OCI-LY3 (cell line): ENCODE measurements around the gene DCLK3.

Source experiments
- H2AFZ ChIP-seq: fragments of 200-600, 300-600 bp; shearing (Covaris generic); 2 replicates; pipeline ENCODE4 v1.6.0; 2014; ENCODE audit warnings: antibody characterized with exemption, low read depth, low read length
- H3K27ac ChIP-seq: fragments of 200-600, 300-600 bp; sonication (generic); 2 replicates; pipeline ENCODE4 v1.5.1; 2014; ENCODE audit warnings: mild to moderate bottlenecking, low read length, moderate library complexity, mixed read lengths
- H3K27me3 ChIP-seq: fragments of 200-600, 300-600 bp; sonication (generic); 2 replicates; pipeline ENCODE4 v1.6.1; 2014; ENCODE audit warnings: low read depth, low read length, mixed read lengths
- H3K36me3 ChIP-seq: fragments of 200-600, 300-600 bp; sonication (generic); replicated peaks from 2 replicates; pipeline ENCODE3; 2014; ENCODE audit warnings: low read depth, low read length, mixed read lengths
- H3K4me1 ChIP-seq: fragments of 300-600, 200-600 bp; sonication (generic); 2 replicates; pipeline ENCODE4 v1.6.1; 2014; ENCODE audit warnings: low read length, mixed read lengths
- H3K4me2 ChIP-seq: fragments of 200-600, 300-600 bp; sonication (generic); 2 replicates; pipeline ENCODE4 v1.6.1; 2014; ENCODE audit warnings: low read length, mixed read lengths
- H3K4me3 ChIP-seq: fragments of 300-600, 200-600 bp; sonication (generic); 2 replicates; pipeline ENCODE4 v1.5.1; 2014; ENCODE audit warnings: antibody characterized with exemption, mild to moderate bottlenecking, low read length, moderate library complexity
- H3K79me2 ChIP-seq: fragments of 300-600, 200-600 bp; shearing (Covaris generic); 2 replicates; pipeline ENCODE4 v1.6.1; 2014; ENCODE audit warnings: mild to moderate bottlenecking, low read length, mixed read lengths
- H3K9ac ChIP-seq: fragments of 300-600, 200-600 bp; shearing (Covaris generic); 2 replicates; pipeline ENCODE4 v1.6.0; 2014; ENCODE audit warnings: mild to moderate bottlenecking, low read length, moderate library complexity
- H3K9me3 ChIP-seq: fragments of 200-600, 300-600 bp; shearing (Covaris generic); 2 replicates; pipeline ENCODE4 v1.6.1; 2014; ENCODE audit warnings: low read length, mixed read lengths; ENCODE audit not compliant: insufficient read depth
- H4K20me1 ChIP-seq: fragments of 200-600, 300-600 bp; sonication (generic); 2 replicates; pipeline ENCODE4 v1.6.1; 2016; ENCODE audit warnings: low read length, mixed read lengths; ENCODE audit not compliant: insufficient read depth
- EZH2phosphoT487 ChIP-seq: fragments of 200-600 bp; shearing (Covaris generic); IDR thresholded peaks from 2 replicates; pipeline ENCODE4 v1.6.1; 2018; ENCODE audit warnings: antibody characterized with exemption, mixed run types, low read depth
- TF ChIP-seq, protein P1 (sequence below): fragments of 200-600, 300-600 bp; sonication (generic); IDR thresholded peaks from 2 replicates; pipeline ENCODE4 v1.5.1; 2014; ENCODE audit warnings: antibody characterized with exemption, low read length, low read depth

The DCLK3 gene, protein sequence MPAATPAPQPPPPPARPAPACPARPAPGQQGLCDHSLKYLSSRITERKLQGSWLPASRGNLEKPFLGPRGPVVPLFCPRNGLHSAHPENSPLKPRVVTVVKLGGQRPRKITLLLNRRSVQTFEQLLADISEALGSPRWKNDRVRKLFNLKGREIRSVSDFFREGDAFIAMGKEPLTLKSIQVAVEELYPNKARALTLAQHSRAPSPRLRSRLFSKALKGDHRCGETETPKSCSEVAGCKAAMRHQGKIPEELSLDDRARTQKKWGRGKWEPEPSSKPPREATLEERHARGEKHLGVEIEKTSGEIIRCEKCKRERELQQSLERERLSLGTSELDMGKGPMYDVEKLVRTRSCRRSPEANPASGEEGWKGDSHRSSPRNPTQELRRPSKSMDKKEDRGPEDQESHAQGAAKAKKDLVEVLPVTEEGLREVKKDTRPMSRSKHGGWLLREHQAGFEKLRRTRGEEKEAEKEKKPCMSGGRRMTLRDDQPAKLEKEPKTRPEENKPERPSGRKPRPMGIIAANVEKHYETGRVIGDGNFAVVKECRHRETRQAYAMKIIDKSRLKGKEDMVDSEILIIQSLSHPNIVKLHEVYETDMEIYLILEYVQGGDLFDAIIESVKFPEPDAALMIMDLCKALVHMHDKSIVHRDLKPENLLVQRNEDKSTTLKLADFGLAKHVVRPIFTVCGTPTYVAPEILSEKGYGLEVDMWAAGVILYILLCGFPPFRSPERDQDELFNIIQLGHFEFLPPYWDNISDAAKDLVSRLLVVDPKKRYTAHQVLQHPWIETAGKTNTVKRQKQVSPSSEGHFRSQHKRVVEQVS

DNA sequence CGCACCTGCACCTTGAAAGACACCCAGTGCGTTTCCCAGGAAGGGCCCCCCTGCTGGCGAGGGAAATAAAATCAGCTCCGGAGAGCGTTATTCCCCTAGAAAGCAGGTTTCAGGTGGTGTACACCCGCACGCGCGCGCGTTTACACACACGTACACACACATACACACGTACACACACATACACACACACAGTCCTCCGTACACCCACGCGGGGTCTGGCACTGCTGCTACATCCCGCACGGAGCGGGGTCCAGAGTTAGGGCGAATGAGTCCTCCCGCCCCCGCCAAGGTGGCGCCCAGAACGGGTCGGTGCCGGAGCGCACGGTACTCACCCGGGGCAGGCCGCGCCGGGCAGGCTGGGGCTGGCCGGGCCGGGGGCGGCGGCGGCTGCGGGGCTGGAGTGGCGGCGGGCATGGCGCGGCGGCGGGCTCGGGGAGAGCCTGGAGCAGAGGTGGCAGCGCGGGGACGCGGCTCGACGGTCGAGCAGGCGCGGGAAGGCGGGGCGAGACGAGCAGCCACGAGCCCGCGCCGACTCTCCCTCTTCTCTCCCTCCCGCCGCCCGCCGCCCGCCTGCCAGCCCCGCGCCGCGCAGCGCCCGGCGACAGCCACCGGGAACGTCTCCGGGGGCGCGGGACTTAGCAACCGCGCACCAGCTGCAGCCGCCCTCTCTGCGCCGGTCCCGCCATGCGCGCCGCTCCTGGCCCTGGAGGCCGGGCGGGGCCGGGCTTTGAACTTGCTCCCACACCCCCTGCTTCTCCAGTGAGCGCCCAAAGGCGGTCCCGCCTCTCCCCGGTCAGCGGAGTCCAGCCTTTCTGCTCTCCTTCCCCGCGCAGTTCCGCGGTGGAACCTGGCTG is at the start of gene DCLK3:
Gene DCLK3, minus strand, starts transcription at position 704 of the 854 bp plus-strand sequence. Its CDS starts 290 bp downstream, at position 414.
- H2AFZ ChIP-seq = no peak within 1 kb of the TSS
- H3K36me3 ChIP-seq = no peaks in the 10 kb centered on the region
- H3K9me3 ChIP-seq = no peaks in the 10 kb centered on the region
- TF ChIP-seq EZH2phosphoT487 = no peak
- TF ChIP-seq, protein P1, sequence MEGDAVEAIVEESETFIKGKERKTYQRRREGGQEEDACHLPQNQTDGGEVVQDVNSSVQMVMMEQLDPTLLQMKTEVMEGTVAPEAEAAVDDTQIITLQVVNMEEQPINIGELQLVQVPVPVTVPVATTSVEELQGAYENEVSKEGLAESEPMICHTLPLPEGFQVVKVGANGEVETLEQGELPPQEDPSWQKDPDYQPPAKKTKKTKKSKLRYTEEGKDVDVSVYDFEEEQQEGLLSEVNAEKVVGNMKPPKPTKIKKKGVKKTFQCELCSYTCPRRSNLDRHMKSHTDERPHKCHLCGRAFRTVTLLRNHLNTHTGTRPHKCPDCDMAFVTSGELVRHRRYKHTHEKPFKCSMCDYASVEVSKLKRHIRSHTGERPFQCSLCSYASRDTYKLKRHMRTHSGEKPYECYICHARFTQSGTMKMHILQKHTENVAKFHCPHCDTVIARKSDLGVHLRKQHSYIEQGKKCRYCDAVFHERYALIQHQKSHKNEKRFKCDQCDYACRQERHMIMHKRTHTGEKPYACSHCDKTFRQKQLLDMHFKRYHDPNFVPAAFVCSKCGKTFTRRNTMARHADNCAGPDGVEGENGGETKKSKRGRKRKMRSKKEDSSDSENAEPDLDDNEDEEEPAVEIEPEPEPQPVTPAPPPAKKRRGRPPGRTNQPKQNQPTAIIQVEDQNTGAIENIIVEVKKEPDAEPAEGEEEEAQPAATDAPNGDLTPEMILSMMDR = no peak
- no peak within 1 kb of the TSS for H3K27ac ChIP-seq
- H3K4me1 ChIP-seq = peaks cover 15% of the 10 kb centered on the region
- H4K20me1 ChIP-seq = no peaks in the 10 kb centered on the region
- no peak within 1 kb of the TSS for H3K9ac ChIP-seq
- no peak within 1 kb of the TSS for H3K4me2 ChIP-seq
- no peaks in the 10 kb centered on the region for H3K79me2 ChIP-seq
- 0 out of 2 replicates have a peak, but pooled peaks cover 6% of the 10 kb centered on the region for H3K27me3 ChIP-seq
- no peak within 1 kb of the TSS for H3K4me3 ChIP-seq

DNA sequence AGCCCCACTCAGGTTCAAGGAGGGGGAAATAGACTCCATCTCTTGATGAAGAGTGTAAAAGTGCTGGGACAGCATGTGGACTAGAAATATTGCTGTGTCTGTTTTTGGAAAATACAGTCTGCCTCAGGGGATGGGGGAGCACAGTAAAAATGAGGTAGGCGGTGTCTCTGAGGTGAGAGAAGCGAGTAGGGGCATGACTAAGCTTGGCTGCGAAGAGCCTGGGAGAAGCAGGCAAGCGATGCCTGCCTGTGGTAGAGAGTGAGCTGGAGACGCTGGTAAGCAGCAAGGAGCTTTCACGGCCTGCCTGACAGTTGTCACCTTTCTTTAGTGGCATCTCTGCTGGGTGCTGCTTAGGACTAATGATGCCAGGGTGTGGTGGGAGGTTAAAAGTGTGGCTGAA is 49.0 kb upstream of the DCLK3 start:
- no peak for TF ChIP-seq EZH2phosphoT487
- TF ChIP-seq, protein P1 = no peak
- Histone ChIP-seq H3K27me3 (no peaks in the 10 kb centered on the region), H3K9ac (no peak overlapping the region), H3K36me3 (no peaks in the 10 kb centered on the region), H3K9me3 (no peaks in the 10 kb centered on the region), H3K4me2 (no peak overlapping the region), H3K79me2 (no peaks in the 10 kb centered on the region), H2AFZ (no peak overlapping the region), H3K27ac (no peak overlapping the region), H4K20me1 (no peaks in the 10 kb centered on the region), H3K4me3 (no peak overlapping the region), H3K4me1 (no peaks in the 10 kb centered on the region)

DNA sequence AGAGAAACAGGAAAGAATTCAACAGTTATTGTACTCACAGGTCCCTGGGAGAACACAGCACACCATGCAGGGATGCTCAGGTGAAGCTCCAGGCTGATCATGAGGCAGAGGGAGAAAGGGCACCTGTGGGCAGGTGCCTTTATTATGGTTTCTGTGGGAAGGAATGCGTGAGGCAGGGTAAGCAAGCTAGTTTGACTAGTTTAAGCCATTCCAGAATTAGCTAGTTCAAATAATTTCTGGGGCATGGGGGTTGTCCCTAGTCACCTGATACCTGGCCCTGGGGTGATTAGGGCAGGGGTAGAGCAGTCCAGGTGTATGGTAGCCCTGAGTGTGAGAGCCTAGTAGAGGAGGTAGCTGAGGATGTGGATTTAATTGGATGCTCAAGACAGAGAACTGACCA is 47.9 kb upstream of the DCLK3 start:
- H3K4me1 ChIP-seq = no peaks in the 10 kb centered on the region
- H3K36me3 ChIP-seq = no peaks in the 10 kb centered on the region
- no peak overlapping the region for H2AFZ ChIP-seq
- no peak overlapping the region for H3K27ac ChIP-seq
- no peak overlapping the region for H3K9ac ChIP-seq
- H3K27me3 ChIP-seq = no peaks in the 10 kb centered on the region
- no peak overlapping the region for H3K4me3 ChIP-seq
- no peaks in the 10 kb centered on the region for H4K20me1 ChIP-seq
- no peak overlapping the region for H3K4me2 ChIP-seq
- no peak for TF ChIP-seq EZH2phosphoT487
- TF ChIP-seq, protein P1 = no peak
- H3K9me3 ChIP-seq = no peaks in the 10 kb centered on the region
- no peaks in the 10 kb centered on the region for H3K79me2 ChIP-seq
